Measurements from ENCODE around the gene TPSD1.
"Not testable (repeated sequence)": the region's sequence is repeated elsewhere in the genome, so short reads cannot be mapped to it uniquely, and the experiment has no call there.

TPSD1 gene

GRCh38 chr16:1239575-1239974, 16.3 kb upstream of the TPSD1 start:
- ATAC-seq (replicated peaks; ENCODE audit: extremely low read depth, poor library complexity, severe bottlenecking); H3K4me1 Mint-ChIP-seq; H3K27me3 Mint-ChIP-seq; H3K36me3 Mint-ChIP-seq (ENCODE audit: insufficient read depth); DNase-seq (ENCODE audit: low spot score in 2 of 2); H3K4me3 Mint-ChIP-seq; H3K9me3 Mint-ChIP-seq; H3K27ac Mint-ChIP-seq (ENCODE audit: low read depth): not testable (repeated sequence)

- DNase-seq (ENCODE audit: low spot score in 2 of 2); H3K27ac Mint-ChIP-seq (ENCODE audit: low read depth): not testable (repeated sequence)
These were observed 15.4 kb upstream of the TPSD1 start, which contains the start of gene TPSAB1 for GRCh38 chr16:1240436-1240835. TSS of gene TPSAB1 (plus strand) at chr16:1240705. CDS start at chr16:1240939, 234 bp downstream.

GRCh38 chr16:1241081-1241480, 14.8 kb upstream of the TPSD1 start:
- not testable (repeated sequence) for H3K27ac Mint-ChIP-seq (ENCODE audit: low read depth); H3K36me3 Mint-ChIP-seq (ENCODE audit: insufficient read depth); H3K9me3 Mint-ChIP-seq; DNase-seq (ENCODE audit: low spot score in 2 of 2); H3K4me1 Mint-ChIP-seq; H3K4me3 Mint-ChIP-seq; ATAC-seq (replicated peaks; ENCODE audit: extremely low read depth, poor library complexity, severe bottlenecking)
- peaks cover 12% of the 10 kb centered on the region for H3K27me3 Mint-ChIP-seq

More at GRCh38 chr16:1240436-1240835, 15.4 kb upstream of the TPSD1 start, which contains the start of gene TPSAB1:
- H3K36me3 Mint-ChIP-seq (ENCODE audit: insufficient read depth); H3K4me1 Mint-ChIP-seq; ATAC-seq (replicated peaks; ENCODE audit: extremely low read depth, poor library complexity, severe bottlenecking); H3K9me3 Mint-ChIP-seq; H3K27me3 Mint-ChIP-seq; H3K4me3 Mint-ChIP-seq: not testable (repeated sequence)

- not testable (repeated sequence) for ATAC-seq (replicated peaks; ENCODE audit: extremely low read depth, poor library complexity, severe bottlenecking); H3K4me1 Mint-ChIP-seq; DNase-seq (ENCODE audit: low spot score in 2 of 2); H3K4me3 Mint-ChIP-seq; H3K9me3 Mint-ChIP-seq; H3K27ac Mint-ChIP-seq (ENCODE audit: low read depth); H3K36me3 Mint-ChIP-seq (ENCODE audit: insufficient read depth)
- H3K27me3 Mint-ChIP-seq, result peaks cover 13% of the 10 kb centered on the region
These were observed 12.5 kb upstream of the TPSD1 start for GRCh38 chr16:1243363-1243762.

GRCh38 chr16:1243907-1244850, 11.7 kb upstream of the TPSD1 start:
- not testable (repeated sequence) for DNase-seq (ENCODE audit: low spot score in 2 of 2)

GRCh38 chr16:1244881-1245280, 11.0 kb upstream of the TPSD1 start:
- Mint-ChIP-seq H3K4me1 (no peaks in the 10 kb centered on the region), H3K4me3 (no peak overlapping the region), H3K27me3 (peaks cover 13% of the 10 kb centered on the region), H3K9me3 (no peaks in the 10 kb centered on the region), H3K27ac (ENCODE audit: low read depth) (peak overlapping the region; percentile 57), H3K36me3 (ENCODE audit: insufficient read depth) (no peaks in the 10 kb centered on the region)
- no peak for DNase-seq (ENCODE audit: low spot score in 2 of 2)
- ATAC-seq (replicated peaks; ENCODE audit: extremely low read depth, poor library complexity, severe bottlenecking), result peak; percentile 34

More at GRCh38 chr16:1243907-1244850, 11.7 kb upstream of the TPSD1 start:
- not testable (repeated sequence) for H3K4me1 Mint-ChIP-seq; ATAC-seq (replicated peaks; ENCODE audit: extremely low read depth, poor library complexity, severe bottlenecking); H3K27ac Mint-ChIP-seq (ENCODE audit: low read depth); H3K4me3 Mint-ChIP-seq; H3K36me3 Mint-ChIP-seq (ENCODE audit: insufficient read depth); H3K9me3 Mint-ChIP-seq
- peaks cover 13% of the 10 kb centered on the region for H3K27me3 Mint-ChIP-seq

- Mint-ChIP-seq H3K27ac (ENCODE audit: low read depth) (peak overlapping the region; percentile 57), H3K36me3 (ENCODE audit: insufficient read depth) (no peaks in the 10 kb centered on the region), H3K9me3 (no peaks in the 10 kb centered on the region), H3K4me3 (no peak overlapping the region), H3K27me3 (peaks cover 13% of the 10 kb centered on the region), H3K4me1 (no peaks in the 10 kb centered on the region)
- ATAC-seq (replicated peaks; ENCODE audit: extremely low read depth, poor library complexity, severe bottlenecking), result no peak
- DNase-seq (ENCODE audit: low spot score in 2 of 2), result no peak
These were observed 10.3 kb upstream of the TPSD1 start for GRCh38 chr16:1245452-1246020.

GRCh38 chr16:1247903-1248537, 7.8 kb upstream of the TPSD1 start:
- ATAC-seq (replicated peaks; ENCODE audit: extremely low read depth, poor library complexity, severe bottlenecking); H3K9me3 Mint-ChIP-seq; DNase-seq (ENCODE audit: low spot score in 2 of 2); H3K27ac Mint-ChIP-seq (ENCODE audit: low read depth); H3K4me3 Mint-ChIP-seq; H3K4me1 Mint-ChIP-seq; H3K36me3 Mint-ChIP-seq (ENCODE audit: insufficient read depth): not testable (repeated sequence)
- H3K27me3 Mint-ChIP-seq, result peaks cover 13% of the 10 kb centered on the region

GRCh38 chr16:1249031-1249755, 6.7 kb upstream of the TPSD1 start:
- peak; percentile 52 for ATAC-seq (replicated peaks; ENCODE audit: extremely low read depth, poor library complexity, severe bottlenecking)
- not testable (repeated sequence) for H3K9me3 Mint-ChIP-seq; H3K27ac Mint-ChIP-seq (ENCODE audit: low read depth); H3K4me1 Mint-ChIP-seq; H3K4me3 Mint-ChIP-seq; DNase-seq (ENCODE audit: low spot score in 2 of 2); H3K36me3 Mint-ChIP-seq (ENCODE audit: insufficient read depth)
- peaks cover 13% of the 10 kb centered on the region for H3K27me3 Mint-ChIP-seq

- H3K27ac Mint-ChIP-seq (ENCODE audit: low read depth); H3K27me3 Mint-ChIP-seq; H3K4me3 Mint-ChIP-seq; DNase-seq (ENCODE audit: low spot score in 2 of 2); ATAC-seq (replicated peaks; ENCODE audit: extremely low read depth, poor library complexity, severe bottlenecking); H3K9me3 Mint-ChIP-seq; H3K4me1 Mint-ChIP-seq; H3K36me3 Mint-ChIP-seq (ENCODE audit: insufficient read depth): not testable (repeated sequence)
These were observed 2.0 kb upstream of the TPSD1 start for GRCh38 chr16:1253701-1254364.

- DNase-seq (ENCODE audit: low spot score in 2 of 2), result not testable (repeated sequence)
These were observed 1.0 kb upstream of the TPSD1 start for GRCh38 chr16:1254821-1255220.

More at GRCh38 chr16:1254821-1255220, 1.0 kb upstream of the TPSD1 start:
- H3K4me3 Mint-ChIP-seq; ATAC-seq (replicated peaks; ENCODE audit: extremely low read depth, poor library complexity, severe bottlenecking); H3K27ac Mint-ChIP-seq (ENCODE audit: low read depth); H3K27me3 Mint-ChIP-seq; H3K4me1 Mint-ChIP-seq; H3K9me3 Mint-ChIP-seq; H3K36me3 Mint-ChIP-seq (ENCODE audit: insufficient read depth): not testable (repeated sequence)

Measured in central memory CD8-positive, alpha-beta T cell (primary cell).